Activated naive CD8-positive, alpha-beta T cell treated with anti-CD3 and anti-CD28 coated beads, Interleukin-2, amount 10 ng/mL, durations not matched to agents 7 days and 5 days (primary cell): ENCODE measurements around the gene VILL. TPM values are rescaled to one million over a fixed set of nuclear protein-coding genes. Genes with fewer than 3 reads are reported as not detected.

Experiments used
- ATAC-seq: fragments of 150-1000 bp; cut with Tn5 transposase; one replicate; pipeline ENCODE4 v1.10.0; 2021; ENCODE audit warnings: low read depth, moderate library complexity
- POLR2A ChIA-PET: fragments of 350-600 bp; sonication (Branson Sonifier 250); formaldehyde crosslinking; loops from one replicate; lab custom pipeline; 2021; ENCODE audit warnings: antibody characterized with exemption; lab: Charles Lee
- DNase-seq: peaks from one replicate; pipeline ENCODE4 v3.0.0; 2021
- H3K27ac Mint-ChIP-seq: one replicate; pipeline ENCODE4 v1.8.0; 2022; ENCODE audit warnings: mild to moderate bottlenecking, mixed read lengths
- H3K27me3 Mint-ChIP-seq: one replicate; pipeline ENCODE4 v1.8.0; 2022; ENCODE audit warnings: mild to moderate bottlenecking, moderate library complexity, mixed read lengths
- H3K36me3 Mint-ChIP-seq: one replicate; pipeline ENCODE4 v1.8.0; 2021; ENCODE audit warnings: mild to moderate bottlenecking, mixed read lengths
- H3K4me1 Mint-ChIP-seq: one replicate; pipeline ENCODE4 v1.8.0; 2021; ENCODE audit warnings: mixed read lengths
- H3K4me3 Mint-ChIP-seq: one replicate; pipeline ENCODE4 v1.8.0; 2022; ENCODE audit warnings: mild to moderate bottlenecking, moderate library complexity, mixed read lengths
- H3K9me3 Mint-ChIP-seq: one replicate; pipeline ENCODE4 v1.8.0; 2021; ENCODE audit warnings: mixed read lengths
- total RNA-seq, 2 experiments: library from RNA; stranded (reverse); gene quantifications; one replicate each; pipeline ENCODE4 v1.2.3, GENCODE V29; 2021

VILL gene
- total RNA-seq, 2 experiments from 2014 or later, result 25.2 to 25.3 TPM

- no peaks in the 10 kb centered on the region for H3K9me3 Mint-ChIP-seq
- peaks cover 16% of the 10 kb centered on the region for H3K36me3 Mint-ChIP-seq
- POLR2A ChIA-PET, result interaction anchor here (0.6 to 1.3 kb wide), 4 partner anchors 17 to 143 kb away, joined by 3 to 5 read pairs (median 4); partner anchors contain the start of gene ACAA1
- ATAC-seq, result peak; percentile 62
- peak; percentile 79 for DNase-seq
- H3K27me3 Mint-ChIP-seq, result no peaks in the 10 kb centered on the region
- H3K27ac Mint-ChIP-seq, result peak overlapping the region; percentile 96
- H3K4me3 Mint-ChIP-seq, result peak overlapping the region; percentile 90
- peaks cover 41% of the 10 kb centered on the region for H3K4me1 Mint-ChIP-seq
Measured at GRCh38 chr3:37993820-37994638, 3.4 kb downstream of the VILL start.

GRCh38 chr3:37994639-37994972 is 4.0 kb downstream of the VILL start:
- Mint-ChIP-seq H3K4me1 (peaks cover 47% of the 10 kb centered on the region), H3K27ac (peak overlapping the region; percentile 96), H3K9me3 (no peaks in the 10 kb centered on the region), H3K27me3 (no peaks in the 10 kb centered on the region), H3K4me3 (peak overlapping the region; percentile 90), H3K36me3 (peaks cover 21% of the 10 kb centered on the region)
- ATAC-seq, result no peak
- POLR2A ChIA-PET, result interaction anchor here (0.7 to 1.1 kb wide), 2 partner anchors 139 to 142 kb away, joined by 3 to 4 read pairs; partner anchors contain the start of gene ACAA1
- no peak for DNase-seq

GRCh38 chr3:37995652-37996641 is 5.4 kb downstream of the VILL start:
- peak overlapping the region; percentile 96 for H3K27ac Mint-ChIP-seq
- H3K9me3 Mint-ChIP-seq, result no peaks in the 10 kb centered on the region
- H3K36me3 Mint-ChIP-seq, result peaks cover 23% of the 10 kb centered on the region
- H3K27me3 Mint-ChIP-seq, result no peaks in the 10 kb centered on the region
- DNase-seq, result no peak
- ATAC-seq, result peak; percentile 12
- H3K4me1 Mint-ChIP-seq, result peaks cover 48% of the 10 kb centered on the region
- POLR2A ChIA-PET, result interaction anchor here (0.6 to 1.2 kb wide), 6 partner anchors 21 to 169 kb away, joined by 3 to 5 read pairs (median 4); partner anchors contain the start of genes ACAA1 and OXSR1
- peak overlapping the region; percentile 90 for H3K4me3 Mint-ChIP-seq

- DNase-seq (peak; percentile 76), ATAC-seq (peak; percentile 41)
- Mint-ChIP-seq H3K27me3 (no peaks in the 10 kb centered on the region), H3K36me3 (peaks cover 23% of the 10 kb centered on the region), H3K27ac (peak overlapping the region; percentile 60), H3K9me3 (no peaks in the 10 kb centered on the region), H3K4me3 (no peak overlapping the region), H3K4me1 (peaks cover 48% of the 10 kb centered on the region)
- POLR2A ChIA-PET, result interaction anchor here (0.6 to 1.2 kb wide), 5 partner anchors 23 to 168 kb away, joined by 3 to 5 read pairs (median 4); partner anchors contain the start of genes ACAA1 and OXSR1
Measured at GRCh38 chr3:37996785-37997301, 6.3 kb downstream of the VILL start.

GRCh38 chr3:37997342-37997741 is 6.8 kb downstream of the VILL start:
- Mint-ChIP-seq H3K4me1 (peaks cover 48% of the 10 kb centered on the region), H3K27ac (no peak overlapping the region), H3K9me3 (no peaks in the 10 kb centered on the region), H3K27me3 (no peaks in the 10 kb centered on the region), H3K4me3 (no peak overlapping the region), H3K36me3 (peaks cover 23% of the 10 kb centered on the region)
- DNase-seq (no peak), ATAC-seq (no peak)
- POLR2A ChIA-PET, result interaction anchor here (1.0 to 1.1 kb wide), 3 partner anchors 23 to 168 kb away, joined by 3 to 5 read pairs (median 4); partner anchors contain the start of gene OXSR1

GRCh38 chr3:37997791-37998370 is 7.3 kb downstream of the VILL start:
- DNase-seq, result no peak
- H3K4me3 Mint-ChIP-seq, result no peak overlapping the region
- POLR2A ChIA-PET, result no interaction called here
- no peaks in the 10 kb centered on the region for H3K9me3 Mint-ChIP-seq
- peaks cover 48% of the 10 kb centered on the region for H3K4me1 Mint-ChIP-seq
- H3K27ac Mint-ChIP-seq, result peak overlapping the region; percentile 97
- H3K27me3 Mint-ChIP-seq, result no peaks in the 10 kb centered on the region
- peaks cover 23% of the 10 kb centered on the region for H3K36me3 Mint-ChIP-seq
- ATAC-seq, result no peak

- Mint-ChIP-seq H3K27ac (peak overlapping the region; percentile 73), H3K4me3 (no peak overlapping the region)
Measured at GRCh38 chr3:37999836-38000235, 9.2 kb downstream of the VILL start.

GRCh38 chr3:38000242-38000916 is 9.8 kb downstream of the VILL start:
- Mint-ChIP-seq H3K4me1 (peaks cover 43% of the 10 kb centered on the region), H3K27me3 (no peaks in the 10 kb centered on the region), H3K9me3 (no peaks in the 10 kb centered on the region), H3K36me3 (peaks cover 23% of the 10 kb centered on the region), H3K27ac (peak overlapping the region; percentile 40), H3K4me3 (no peak overlapping the region)
- ATAC-seq, result no peak
- peak; percentile 24 for DNase-seq
- POLR2A ChIA-PET, result interaction anchor here (1.4 kb wide), 1 partner anchor 30 kb away, joined by 3 read pairs; no protein-coding TSS in a partner anchor

More at GRCh38 chr3:37999836-38000235, 9.2 kb downstream of the VILL start:
- POLR2A ChIA-PET, result no interaction called here
- no peaks in the 10 kb centered on the region for H3K27me3 Mint-ChIP-seq
- DNase-seq (no peak), ATAC-seq (no peak)
- peaks cover 23% of the 10 kb centered on the region for H3K36me3 Mint-ChIP-seq
- H3K9me3 Mint-ChIP-seq, result no peaks in the 10 kb centered on the region
- H3K4me1 Mint-ChIP-seq, result peaks cover 47% of the 10 kb centered on the region

GRCh38 chr3:38000965-38001455 is 10.4 kb downstream of the VILL start:
- Mint-ChIP-seq H3K27ac (no peak overlapping the region), H3K27me3 (no peaks in the 10 kb centered on the region), H3K36me3 (peaks cover 17% of the 10 kb centered on the region), H3K9me3 (no peaks in the 10 kb centered on the region), H3K4me3 (no peak overlapping the region), H3K4me1 (peaks cover 37% of the 10 kb centered on the region)
- POLR2A ChIA-PET, result interaction anchor here (1.4 kb wide), 1 partner anchor 31 kb away, joined by 3 read pairs; no protein-coding TSS in a partner anchor
- DNase-seq, result peak; percentile 20
- no peak for ATAC-seq

GRCh38 chr3:38001456-38002081 is 11.0 kb downstream of the VILL start:
- no peak for ATAC-seq
- Mint-ChIP-seq H3K4me3 (no peak overlapping the region), H3K9me3 (no peaks in the 10 kb centered on the region), H3K27ac (no peak overlapping the region), H3K36me3 (peaks cover 13% of the 10 kb centered on the region), H3K27me3 (no peaks in the 10 kb centered on the region), H3K4me1 (peaks cover 31% of the 10 kb centered on the region)
- peak; percentile 31 for DNase-seq
- POLR2A ChIA-PET, result interaction anchor here (0.9 to 1.4 kb wide), 2 partner anchors 31 to 38 kb away, joined by 3 read pairs; partner anchors contain the start of gene DLEC1

GRCh38 chr3:38002291-38002876 is 11.8 kb downstream of the VILL start:
- H3K27me3 Mint-ChIP-seq, result no peaks in the 10 kb centered on the region
- ATAC-seq, result no peak
- peak; percentile 26 for DNase-seq
- H3K9me3 Mint-ChIP-seq, result no peaks in the 10 kb centered on the region
- H3K4me3 Mint-ChIP-seq, result no peak overlapping the region
- peaks cover 27% of the 10 kb centered on the region for H3K4me1 Mint-ChIP-seq
- no peak overlapping the region for H3K27ac Mint-ChIP-seq
- peaks cover 8% of the 10 kb centered on the region for H3K36me3 Mint-ChIP-seq
- POLR2A ChIA-PET, result interaction anchor here (0.9 kb wide), 1 partner anchor 37 kb away, joined by 3 read pairs; the partner anchor contains the start of gene DLEC1
